ENCODE measurements around the gene SCARF2. TPM values are rescaled to one million over a fixed set of nuclear protein-coding genes. Genes with fewer than 3 reads are reported as not detected.

SCARF2 gene
- total RNA-seq, 4 donors from 2014 or later: 3.4 to 15.9 (median 8.7) TPM

- no peak overlapping the region for H3K4me3 ChIP-seq
- 95% methylated on average over 9 to 18 of the region's 18 CpGs for WGBS, 2 donors (ENCODE audit: low coverage in 1 of 2)
- DNase-seq: no peak
- H3K36me3 ChIP-seq: no peaks in the 10 kb centered on the region
- TF ChIP-seq, protein P1, sequence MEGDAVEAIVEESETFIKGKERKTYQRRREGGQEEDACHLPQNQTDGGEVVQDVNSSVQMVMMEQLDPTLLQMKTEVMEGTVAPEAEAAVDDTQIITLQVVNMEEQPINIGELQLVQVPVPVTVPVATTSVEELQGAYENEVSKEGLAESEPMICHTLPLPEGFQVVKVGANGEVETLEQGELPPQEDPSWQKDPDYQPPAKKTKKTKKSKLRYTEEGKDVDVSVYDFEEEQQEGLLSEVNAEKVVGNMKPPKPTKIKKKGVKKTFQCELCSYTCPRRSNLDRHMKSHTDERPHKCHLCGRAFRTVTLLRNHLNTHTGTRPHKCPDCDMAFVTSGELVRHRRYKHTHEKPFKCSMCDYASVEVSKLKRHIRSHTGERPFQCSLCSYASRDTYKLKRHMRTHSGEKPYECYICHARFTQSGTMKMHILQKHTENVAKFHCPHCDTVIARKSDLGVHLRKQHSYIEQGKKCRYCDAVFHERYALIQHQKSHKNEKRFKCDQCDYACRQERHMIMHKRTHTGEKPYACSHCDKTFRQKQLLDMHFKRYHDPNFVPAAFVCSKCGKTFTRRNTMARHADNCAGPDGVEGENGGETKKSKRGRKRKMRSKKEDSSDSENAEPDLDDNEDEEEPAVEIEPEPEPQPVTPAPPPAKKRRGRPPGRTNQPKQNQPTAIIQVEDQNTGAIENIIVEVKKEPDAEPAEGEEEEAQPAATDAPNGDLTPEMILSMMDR (IDR thresholded peaks at IDR 0.05): no peak
- TF ChIP-seq POLR2AphosphoS5 (IDR thresholded peaks at IDR 0.05) (no peak), EP300 (IDR thresholded peaks at IDR 0.05; ENCODE audit: low read depth) (no peak), POLR2A (IDR thresholded peaks at IDR 0.05) (no peak)
- in situ Hi-C loops (cut with MboI; ENCODE audit: low pct_ligation_motif_present in 1 of 4, low pct_unique_long_range_greater_than_20kb in 1 of 4, low sequenced_read_pairs in 3 of 4) (loop anchor here in 1 of 4 donors (25.0 kb wide), 1 partner anchor 332 kb away; no protein-coding TSS in a partner anchor), intact Hi-C loops (cut with DNase I; ENCODE audit: low total_unique reads) (no loop called here)
- H3K27me3 ChIP-seq: no peaks in the 10 kb centered on the region
- H3K4me1 ChIP-seq: no peaks in the 10 kb centered on the region
- H3K27ac ChIP-seq: no peak overlapping the region
- no peaks in the 10 kb centered on the region for H3K9me3 ChIP-seq
Measured at GRCh38 chr22:20404881-20405280, 32.7 kb downstream of the SCARF2 start.

- in situ Hi-C loops (cut with MboI; ENCODE audit: low pct_ligation_motif_present in 1 of 4, low pct_unique_long_range_greater_than_20kb in 1 of 4, low sequenced_read_pairs in 3 of 4): loop anchor here in 1 of 4 donors (25.0 kb wide), 1 partner anchor 334 kb away; no protein-coding TSS in a partner anchor
- H3K36me3 ChIP-seq: no peaks in the 10 kb centered on the region
Measured at GRCh38 chr22:20403779-20404140, 33.9 kb downstream of the SCARF2 start.

GRCh38 chr22:20402960-20403778, 34.5 kb downstream of the SCARF2 start:
- no peaks in the 10 kb centered on the region for H3K36me3 ChIP-seq
- no peak overlapping the region for H3K4me3 ChIP-seq
- H3K27ac ChIP-seq: no peak overlapping the region
- TF ChIP-seq POLR2AphosphoS5 (IDR thresholded peaks at IDR 0.05) (no peak), POLR2A (IDR thresholded peaks at IDR 0.05) (no peak), EP300 (IDR thresholded peaks at IDR 0.05; ENCODE audit: low read depth) (no peak)
- TF ChIP-seq, protein P1 (IDR thresholded peaks at IDR 0.05): no peak
- no peaks in the 10 kb centered on the region for H3K4me1 ChIP-seq
- no peaks in the 10 kb centered on the region for H3K27me3 ChIP-seq
- in situ Hi-C loops (cut with MboI; ENCODE audit: low pct_ligation_motif_present in 1 of 4, low pct_unique_long_range_greater_than_20kb in 1 of 4, low sequenced_read_pairs in 3 of 4): loop anchor here in 1 of 4 donors (25.0 kb wide), 1 partner anchor 334 kb away; no protein-coding TSS in a partner anchor
- no peaks in the 10 kb centered on the region for H3K9me3 ChIP-seq
- intact Hi-C loops (cut with DNase I; ENCODE audit: low total_unique reads): no loop called here
- 92% methylated on average over 9 of the region's 9 CpGs; no CpG with 5 or more reads in 1 of the 2 donors for WGBS, 2 donors (ENCODE audit: low coverage in 1 of 2)
- DNase-seq: no peak

More at GRCh38 chr22:20403779-20404140, 33.9 kb downstream of the SCARF2 start:
- H3K4me1 ChIP-seq: no peaks in the 10 kb centered on the region
- TF ChIP-seq EP300 (IDR thresholded peaks at IDR 0.05; ENCODE audit: low read depth) (no peak), POLR2AphosphoS5 (IDR thresholded peaks at IDR 0.05) (no peak), POLR2A (IDR thresholded peaks at IDR 0.05) (no peak)
- TF ChIP-seq, protein P1 (IDR thresholded peaks at IDR 0.05): no peak
- H3K27me3 ChIP-seq: no peaks in the 10 kb centered on the region
- no peak for DNase-seq
- intact Hi-C loops (cut with DNase I; ENCODE audit: low total_unique reads): no loop called here
- no peak overlapping the region for H3K27ac ChIP-seq
- 94 to 100% methylated on average over 3 to 6 of the region's 6 CpGs for WGBS, 2 donors (ENCODE audit: low coverage in 1 of 2)
- H3K4me3 ChIP-seq: no peak overlapping the region
- no peaks in the 10 kb centered on the region for H3K9me3 ChIP-seq

DNA sequence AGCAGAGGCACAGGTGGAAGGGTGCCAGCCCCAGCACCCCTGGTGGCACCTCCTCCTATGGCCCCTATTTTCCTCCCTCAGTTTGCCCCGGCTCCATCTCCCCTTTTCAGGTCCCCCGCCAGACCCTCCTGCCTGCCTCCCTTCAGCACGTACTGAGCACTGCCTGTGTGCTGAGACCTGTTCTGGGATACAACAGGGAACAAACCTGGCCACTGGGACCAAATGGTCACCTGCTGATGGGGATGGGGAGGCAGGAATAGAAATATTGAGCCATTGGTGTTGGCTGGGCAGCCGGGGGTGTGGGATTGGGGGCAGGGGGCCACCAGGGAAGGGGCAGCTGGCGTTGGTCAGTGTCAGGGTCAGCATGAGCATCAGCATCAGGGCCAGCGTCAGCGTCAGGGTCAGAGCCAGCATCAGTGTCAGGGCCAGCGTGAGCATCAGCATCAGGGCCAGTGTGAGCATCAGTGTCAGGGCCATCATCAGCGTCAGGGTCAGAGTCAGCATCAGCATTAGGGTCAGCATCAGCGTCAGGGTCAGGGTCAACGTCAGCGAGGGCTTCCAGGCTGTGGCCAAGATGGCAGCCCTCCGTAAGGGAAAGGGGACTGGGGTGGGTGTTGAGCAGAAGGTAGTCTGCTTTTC, 36.1 kb downstream of the SCARF2 start:
- in situ Hi-C loops (cut with MboI; ENCODE audit: low pct_ligation_motif_present in 1 of 4, low pct_unique_long_range_greater_than_20kb in 1 of 4, low sequenced_read_pairs in 3 of 4): loop anchor here in 1 of 4 donors (25.0 kb wide), 1 partner anchor 336 kb away; no protein-coding TSS in a partner anchor
- no peak for TF ChIP-seq EP300 (IDR thresholded peaks at IDR 0.05; ENCODE audit: low read depth)
- no peak for TF ChIP-seq POLR2AphosphoS5 (IDR thresholded peaks at IDR 0.05)
- TF ChIP-seq POLR2A (IDR thresholded peaks at IDR 0.05): no peak
- TF ChIP-seq, protein P1 (IDR thresholded peaks at IDR 0.05): no peak
- Histone ChIP-seq H3K27me3 (no peaks in the 10 kb centered on the region), H3K36me3 (no peaks in the 10 kb centered on the region), H3K4me3 (no peak overlapping the region), H3K9me3 (no peaks in the 10 kb centered on the region), H3K27ac (no peak overlapping the region), H3K4me1 (no peaks in the 10 kb centered on the region)
- no peak for DNase-seq
- 95% methylated on average over 13 of the region's 13 CpGs; no CpG with 5 or more reads in 1 of the 2 donors for WGBS, 2 donors (ENCODE audit: low coverage in 1 of 2)
- intact Hi-C loops (cut with DNase I; ENCODE audit: low total_unique reads): no loop called here
